Kidney (tissue), 14 donors: ENCODE measurements around the gene RAN. TPM values are rescaled to one million over a fixed set of nuclear protein-coding genes. Genes with fewer than 3 reads are reported as not detected.
A peak's percentile ranks its signal among the peaks of the same experiment; 100 is the strongest.

Experiments used
- DNase-seq, 5 donors: peaks; one replicate each; pipeline ENCODE4 v3.0.0-alpha.2; 2013 to 2020
- FAIRE-seq: peaks from 2 replicates; lab custom pipeline; 2012; peaks lifted over from hg19 to GRCh38; lab: Jason Lieb, UNC
- H3K27ac ChIP-seq, 2 donors: one replicate each; pipeline ENCODE4 v1.7.0; 2013; ENCODE audit warnings: low read depth in 2 of 2, low read length in 2 of 2, inconsistent platforms in 1 of 2
- H3K27me3 ChIP-seq: one replicate; pipeline ENCODE4 v1.7.1; 2013; ENCODE audit warnings: low read length, inconsistent platforms; ENCODE audit not compliant: control insufficient read depth, insufficient read depth
- H3K36me3 ChIP-seq, 3 donors: one replicate each; pipeline versions ENCODE4 v1.7.0 to v1.7.1; 2013; ENCODE audit warnings: low read length in 3 of 3, control low read depth in 1 of 3, inconsistent platforms in 1 of 3; ENCODE audit not compliant: insufficient read depth in 3 of 3, control insufficient read depth in 2 of 3
- H3K4me1 ChIP-seq, 3 donors: one replicate each; pipeline versions ENCODE4 v1.7.0 to v1.7.1; 2013; ENCODE audit warnings: low read length in 3 of 3, inconsistent platforms in 1 of 3, low read depth in 1 of 3; ENCODE audit not compliant: control insufficient read depth in 2 of 3, insufficient read depth in 2 of 3
- H3K4me3 ChIP-seq, 3 donors: one replicate each; pipeline versions ENCODE4 v1.7.0 to v1.8.1; 2013; ENCODE audit warnings: low read length in 3 of 3, control low read depth in 1 of 3, inconsistent platforms in 1 of 3
- H3K9ac ChIP-seq, 3 donors: one replicate each; pipeline versions ENCODE4 v1.7.0 to v1.7.1; 2013; ENCODE audit warnings: low read length in 3 of 3, control low read depth in 1 of 3, inconsistent platforms in 1 of 3
- H3K9me3 ChIP-seq, 3 donors: one replicate each; pipeline versions ENCODE4 v1.7.0 to v1.7.1; 2013; ENCODE audit warnings: low read length in 3 of 3, control low read depth in 1 of 3, inconsistent platforms in 1 of 3; ENCODE audit not compliant: control insufficient read depth in 2 of 3, insufficient read depth in 1 of 3
- CTCF ChIP-seq: IDR thresholded peaks from 3 replicates; pipeline ENCODE4 v1.5.1; 2012; ENCODE audit warnings: mild to moderate bottlenecking, moderate library complexity, borderline replicate concordance; ENCODE audit not compliant: insufficient read depth; ENCODE audit errors: extremely low read depth
- intact Hi-C: fragments of 100-400 bp; cut with DNase I; formaldehyde crosslinking; loops from one replicate; pipeline ENCODE4 v1.11.1; 2022
- polyA plus RNA-seq: library from polyadenylated mRNA; stranded (reverse); fragments of 350-450 nt; fragmentation: Illumina TruSeq; extraction: RNeasy Lipid Tissue Mini Kit (QIAGEN cat#74804); gene quantifications from one replicate; pipeline ENCODE4 v1.2.3, GENCODE V29; 2014; ENCODE audit warnings: low read depth, low replicate concordance; ENCODE audit not compliant: insufficient read depth
- total RNA-seq: library from RNA; stranded (reverse); fragmentation: NEBNext Ultra II Directional; extraction: Animal tissue kit (Norgen Biotek cat#: 25700); gene quantifications from one replicate; pipeline ENCODE4 v1.2.1, GENCODE V29; 2021
- donor health status: control.
- donor health status: control.
- donor health status: control.
- donor health status: control.
- donor health status: control.
- donor health status: DM: yes; HTN: yes; CAD: no.
- donor health status: Normal renal cell carcinoma (clear cell type).

The RAN gene
- total and polyA plus RNA-seq, 2 donors from 2014 or later, result 369 to 422 TPM

- peak in 3 of 5 donors; percentile 21 to 79 (median 35) for DNase-seq
- no peak overlapping the region for H3K27ac ChIP-seq
- intact Hi-C loops, result no loop called here
- peaks cover 0 to 3% (median 2%) of the 10 kb centered on the region in 3 donors for H3K36me3 ChIP-seq
- no peaks in the 10 kb centered on the region for H3K9me3 ChIP-seq
- H3K27me3 ChIP-seq, result no peaks in the 10 kb centered on the region
- peaks cover 0 to 7% (median 4%) of the 10 kb centered on the region in 3 donors for H3K4me1 ChIP-seq
- no peak overlapping the region for H3K9ac ChIP-seq
- no peak for FAIRE-seq
- H3K4me3 ChIP-seq, result no peak overlapping the region
- peak; percentile 58 for TF ChIP-seq CTCF
Observed at GRCh38 chr12:130826151-130826801, 45.6 kb upstream of the RAN start.

GRCh38 chr12:130827432-130827831 lies 44.4 kb upstream of the RAN start:
- peaks cover 0 to 3% (median 2%) of the 10 kb centered on the region in 3 donors for H3K36me3 ChIP-seq
- no peaks in the 10 kb centered on the region for H3K27me3 ChIP-seq
- DNase-seq (no peak), FAIRE-seq (no peak)
- H3K27ac ChIP-seq, result no peak overlapping the region
- no peak overlapping the region for H3K4me3 ChIP-seq
- H3K4me1 ChIP-seq, result peaks cover 0 to 7% (median 4%) of the 10 kb centered on the region in 3 donors
- no peak for TF ChIP-seq CTCF
- intact Hi-C loops, result no loop called here
- H3K9ac ChIP-seq, result no peak overlapping the region
- no peaks in the 10 kb centered on the region for H3K9me3 ChIP-seq

DNA sequence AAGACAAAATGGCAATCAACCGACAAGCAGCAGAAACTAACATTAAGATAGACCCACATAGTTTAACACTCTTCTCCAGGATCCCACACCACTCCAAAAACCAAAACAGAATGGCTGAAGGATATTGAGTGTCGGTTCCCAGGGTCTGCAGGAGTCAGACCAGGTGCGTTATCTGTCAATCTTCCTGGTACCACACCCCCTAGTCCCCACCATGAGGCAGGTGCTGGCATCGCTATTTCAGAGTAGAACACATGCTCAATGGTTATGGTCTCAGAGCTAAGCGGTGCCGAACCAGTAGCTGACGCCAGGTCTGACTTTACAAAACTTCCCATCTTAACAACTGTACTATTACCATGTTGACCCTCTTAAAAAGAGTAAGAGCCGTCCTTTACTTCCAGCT lies 43.0 kb upstream of the RAN start:
- no peak overlapping the region for H3K27ac ChIP-seq
- H3K27me3 ChIP-seq, result no peaks in the 10 kb centered on the region
- H3K4me3 ChIP-seq, result no peak overlapping the region
- peaks cover 0 to 7% (median 4%) of the 10 kb centered on the region in 3 donors for H3K4me1 ChIP-seq
- DNase-seq, result no peak
- no peak for TF ChIP-seq CTCF
- no peaks in the 10 kb centered on the region for H3K9me3 ChIP-seq
- intact Hi-C loops, result no loop called here
- no peak for FAIRE-seq
- H3K36me3 ChIP-seq, result no peaks in the 10 kb centered on the region
- H3K9ac ChIP-seq, result no peak overlapping the region
